GM23338 (cell line): ENCODE measurements around the gene TTLL9. TPM values are rescaled to one million over a fixed set of nuclear protein-coding genes. Genes with fewer than 3 reads are reported as not detected.

ENCODE experiments used
- ATAC-seq: fragments of 200-7000 bp; cut with Tn5 transposase; 3 replicates; pipeline ENCODE4 v1.9.1; 2020
- DNase-seq: peaks from one replicate; pipeline ENCODE4 v3.0.0-alpha.2; 2015; ENCODE audit warnings: low spot score
- H2AFZ ChIP-seq: fragments of 200-600 bp; sonication (generic); 2 replicates; pipeline ENCODE4 v1.8.0; 2016; ENCODE audit warnings: antibody characterized with exemption, mild to moderate bottlenecking, moderate library complexity
- H3F3A ChIP-seq: fragments of 200-600 bp; sonication (generic); replicated peaks from 2 replicates; pipeline ENCODE4 v1.8.0; 2017; ENCODE audit warnings: antibody characterized with exemption, mixed run types, low read depth
- H3K27ac ChIP-seq: fragments of 200-600 bp; sonication (generic); 2 replicates; pipeline ENCODE4 v1.6.1; 2016; ENCODE audit warnings: low read depth
- H3K27me3 ChIP-seq: fragments of 200-600 bp; sonication (generic); 2 replicates; pipeline ENCODE4 v1.8.0; 2016; ENCODE audit warnings: mild to moderate bottlenecking, mixed run types, moderate library complexity; ENCODE audit not compliant: insufficient read depth
- H3K36me3 ChIP-seq: fragments of 200-600 bp; sonication (generic); 2 replicates; pipeline ENCODE4 v1.8.0; 2016; ENCODE audit warnings: mild to moderate bottlenecking; ENCODE audit not compliant: insufficient read depth
- H3K4me1 ChIP-seq: fragments of 200-600 bp; sonication (generic); 2 replicates; pipeline ENCODE4 v1.8.0; 2016; ENCODE audit warnings: mild to moderate bottlenecking, moderate library complexity; ENCODE audit not compliant: insufficient read depth
- H3K4me2 ChIP-seq: fragments of 200-600 bp; sonication (generic); 2 replicates; pipeline ENCODE4 v1.7.1; 2017; ENCODE audit warnings: mixed run types
- H3K4me3 ChIP-seq: fragments of 200-600 bp; sonication (generic); 2 replicates; pipeline ENCODE4 v1.6.1; 2016; ENCODE audit warnings: mixed run types
- H3K79me2 ChIP-seq: fragments of 200-600 bp; sonication (generic); replicated peaks from 2 replicates; pipeline ENCODE4 v1.8.0; 2017; ENCODE audit warnings: mild to moderate bottlenecking; ENCODE audit not compliant: insufficient read depth
- H3K9me2 ChIP-seq: fragments of 200-600 bp; sonication (generic); 2 replicates; pipeline ENCODE4 v1.8.0; 2017; ENCODE audit not compliant: insufficient read depth
- H4K20me1 ChIP-seq: fragments of 200-600 bp; sonication (generic); replicated peaks from 2 replicates; pipeline ENCODE4 v1.8.0; 2017; ENCODE audit warnings: mild to moderate bottlenecking; ENCODE audit not compliant: insufficient read depth
- H3K27ac Mint-ChIP-seq: 2 replicates; pipeline ENCODE4 v1.8.0; 2020; ENCODE audit warnings: inconsistent platforms, mild to moderate bottlenecking, moderate library complexity, mixed read lengths
- H3K27me3 Mint-ChIP-seq: 3 replicates; pipeline ENCODE4 v1.8.0; 2022; ENCODE audit warnings: low read depth, mild to moderate bottlenecking, moderate library complexity, mixed read lengths, inconsistent platforms; ENCODE audit not compliant: insufficient read depth, poor library complexity
- H3K36me3 Mint-ChIP-seq: 3 replicates; pipeline ENCODE4 v1.8.0; 2021; ENCODE audit warnings: low read depth, mild to moderate bottlenecking, inconsistent platforms, moderate library complexity, mixed read lengths
- H3K4me1 Mint-ChIP-seq: 3 replicates; pipeline ENCODE4 v1.8.0; 2020; ENCODE audit warnings: mild to moderate bottlenecking, inconsistent platforms, mixed read lengths
- H3K4me3 Mint-ChIP-seq: 3 replicates; pipeline ENCODE4 v1.8.0; 2021; ENCODE audit warnings: moderate library complexity, mild to moderate bottlenecking, inconsistent platforms, mixed read lengths
- H3K9me3 Mint-ChIP-seq: 3 replicates; pipeline ENCODE4 v1.8.0; 2020; ENCODE audit warnings: moderate library complexity, mild to moderate bottlenecking, inconsistent platforms, mixed read lengths
- CREB1 ChIP-seq: fragments of 250-450 bp; sonication (Bioruptor Pico); IDR thresholded peaks from 2 replicates; pipeline ENCODE4 v1.5.0; 2020; ENCODE audit warnings: low read depth, mild to moderate bottlenecking, moderate library complexity
- CTCF ChIP-seq, 2 experiments: fragments of 200-600 bp in 1 of 2; sonication (generic) in 1 of 2; conservative IDR thresholded peaks; 2 replicates each; pipeline versions ENCODE4 v1.5.1 to v1.6.1; 2016 to 2017; ENCODE audit warnings: antibody characterized with exemption in 2 of 2, low read depth in 2 of 2, mild to moderate bottlenecking in 2 of 2, moderate library complexity in 1 of 2
- ETS1 ChIP-seq: IDR thresholded peaks from 2 replicates; pipeline ENCODE4 v1.6.1; 2016; ENCODE audit warnings: antibody characterized with exemption
- EZH2 ChIP-seq: fragments of 200-600 bp; sonication (generic); IDR thresholded peaks from one replicate; pipeline ENCODE4 v1.8.0; 2017; ENCODE audit warnings: antibody characterized with exemption, mild to moderate bottlenecking, low read depth; ENCODE audit not compliant: unreplicated experiment
- EZH2phosphoT487 ChIP-seq: fragments of 200-600 bp; sonication (generic); IDR thresholded peaks from one replicate; pipeline ENCODE4 v1.8.1; 2018; ENCODE audit warnings: antibody characterized with exemption; ENCODE audit not compliant: unreplicated experiment
- JUNB ChIP-seq: IDR thresholded peaks from one replicate; pipeline ENCODE4 v1.6.1; 2016; ENCODE audit warnings: antibody characterized with exemption; ENCODE audit not compliant: unreplicated experiment
- NANOG ChIP-seq: IDR thresholded peaks from 2 replicates; pipeline ENCODE4 v1.6.1; 2016; ENCODE audit warnings: antibody characterized with exemption, borderline replicate concordance
- POLR2AphosphoS5 ChIP-seq: IDR thresholded peaks from 2 replicates; pipeline ENCODE4 v1.6.1; 2016; ENCODE audit warnings: antibody characterized with exemption, low read depth
- REST ChIP-seq: IDR thresholded peaks from one replicate; pipeline ENCODE4 v1.6.1; 2018; ENCODE audit warnings: antibody characterized with exemption; ENCODE audit not compliant: unreplicated experiment
- STAT1 ChIP-seq: IDR thresholded peaks from one replicate; pipeline ENCODE4 v1.6.1; 2016; ENCODE audit warnings: antibody characterized with exemption; ENCODE audit not compliant: unreplicated experiment
- ZNF114 ChIP-seq: fragments of 250-450 bp; sonication (Bioruptor Pico); IDR thresholded peaks from 2 replicates; pipeline ENCODE4 v1.5.0; 2020; ENCODE audit warnings: mild to moderate bottlenecking, moderate library complexity
- ZNF331 ChIP-seq: fragments of 250-450 bp; sonication (Bioruptor Pico); IDR thresholded peaks from 2 replicates; pipeline ENCODE4 v1.5.0; 2020; ENCODE audit warnings: low read depth, mild to moderate bottlenecking, moderate library complexity
- ZNF462 ChIP-seq: fragments of 250-450 bp; sonication (Bioruptor Pico); IDR thresholded peaks from 2 replicates; pipeline ENCODE4 v1.5.0; 2020; ENCODE audit warnings: mild to moderate bottlenecking, moderate library complexity
- polyA plus RNA-seq: library from polyadenylated mRNA; unstranded; fragments of >200 nt; fragmentation: Nextera tagmentation; extraction: Ambion mirVana; gene quantifications from 2 replicates; pipeline ENCODE4 v1.2.1, GENCODE V29; 2016
- total RNA-seq: library from RNA; depleted of rRNA; stranded (reverse); fragments of >200 nt; shearing (Covaris generic); gene quantifications from 2 replicates; pipeline ENCODE4 v1.2.3, GENCODE V29; 2014

TTLL9 gene
- total and polyA plus RNA-seq, 2 experiments from 2014 or later, result not detected

GRCh38 chr20:31922588-31922987 is 52.2 kb downstream of the TTLL9 start:
- no peak overlapping the region for H3K27ac ChIP-seq
- Mint-ChIP-seq H3K9me3 (peaks cover 74% of the 10 kb centered on the region), H3K27me3 (peaks cover 31% of the 10 kb centered on the region), H3K27ac (no peak overlapping the region), H3K4me3 (no peak overlapping the region), H3K4me1 (peaks cover 31% of the 10 kb centered on the region), H3K36me3 (no peaks in the 10 kb centered on the region; the same call in 2 of the 3 replicates)
- TF ChIP-seq ETS1, result no peak
- no peak for TF ChIP-seq STAT1
- no peak for TF ChIP-seq CTCF (conservative IDR thresholded peaks at IDR 0.05; ENCODE audit: low read depth in 2 of 2)
- no peak for TF ChIP-seq REST
- TF ChIP-seq EZH2phosphoT487, result no peak
- TF ChIP-seq POLR2AphosphoS5, result no peak
- no peak for TF ChIP-seq JUNB
- no peak for TF ChIP-seq ZNF331 (CRISPR knock-in tag)
- TF ChIP-seq ZNF114 (CRISPR knock-in tag), result no peak
- TF ChIP-seq EZH2, result no peak
- no peak for TF ChIP-seq CREB1 (CRISPR knock-in tag)
- no peak for TF ChIP-seq NANOG
- TF ChIP-seq ZNF462 (CRISPR knock-in tag), result no peak
- H4K20me1 ChIP-seq, result no peaks in the 10 kb centered on the region
- no peaks in the 10 kb centered on the region for H3K36me3 ChIP-seq
- no peak overlapping the region for H3K4me2 ChIP-seq
- H2AFZ ChIP-seq, result no peak overlapping the region
- peaks cover 14% of the 10 kb centered on the region for H3K4me1 ChIP-seq
- no peaks in the 10 kb centered on the region for H3K27me3 ChIP-seq
- no peaks in the 10 kb centered on the region for H3K9me2 ChIP-seq
- DNase-seq, result no peak
- no peaks in the 10 kb centered on the region for H3K79me2 ChIP-seq
- no peak for ATAC-seq
- H3F3A ChIP-seq, result no peaks in the 10 kb centered on the region
- no peak overlapping the region for H3K4me3 ChIP-seq
